SU-DHL-6 (cell line): ENCODE data around the gene KLHL2.

Experiments
- H2AFZ ChIP-seq: fragments of 200-600 bp; sonication (generic); 2 replicates; pipeline ENCODE4 v1.6.1; 2014; ENCODE audit warnings: low read depth, mild to moderate bottlenecking, moderate library complexity, mixed read lengths, antibody characterized with exemption, low read length; ENCODE audit not compliant: severe bottlenecking
- H3F3A ChIP-seq: fragments of 200-600 bp; shearing (Covaris generic); 2 replicates; pipeline ENCODE4 v1.6.0; 2016; ENCODE audit warnings: antibody characterized with exemption, mild to moderate bottlenecking; ENCODE audit not compliant: insufficient read depth
- H3K27ac ChIP-seq: fragments of 200-600 bp; sonication (generic); 2 replicates; pipeline ENCODE4 v1.5.1; 2016; ENCODE audit warnings: low read depth, mild to moderate bottlenecking, low read length, moderate library complexity, mixed read lengths
- H3K27me3 ChIP-seq: fragments of 200-600 bp; sonication (generic), shearing (Covaris generic); 2 replicates; pipeline ENCODE4 v1.6.0; 2014; ENCODE audit warnings: mild to moderate bottlenecking, low read length
- H3K36me3 ChIP-seq: fragments of 200-600 bp; sonication (generic); 2 replicates; pipeline ENCODE4 v1.6.1; 2014; ENCODE audit warnings: mild to moderate bottlenecking, low read length, mixed read lengths
- H3K4me2 ChIP-seq: fragments of 300-600, 200-600 bp; shearing (Covaris generic), sonication (generic); 2 replicates; pipeline ENCODE4 v1.6.0; 2014; ENCODE audit warnings: low read length, low read depth, mild to moderate bottlenecking; ENCODE audit not compliant: poor library complexity, severe bottlenecking
- H3K4me3 ChIP-seq: fragments of 200-600 bp; sonication (generic); 2 replicates; pipeline ENCODE4 v1.5.1; 2014; ENCODE audit warnings: antibody characterized with exemption, low read length, mild to moderate bottlenecking, mixed read lengths; ENCODE audit not compliant: insufficient read depth, poor library complexity, severe bottlenecking
- H3K79me2 ChIP-seq: fragments of 200-600 bp; sonication (generic); 2 replicates; pipeline ENCODE4 v1.6.1; 2014; ENCODE audit warnings: mild to moderate bottlenecking, low read length, moderate library complexity; ENCODE audit not compliant: insufficient read depth
- H3K9ac ChIP-seq: fragments of 200-600 bp; sonication (generic); 2 replicates; pipeline ENCODE4 v1.7.0; 2014; ENCODE audit warnings: mild to moderate bottlenecking, low read length
- H3K9me2 ChIP-seq: fragments of 200-600 bp; sonication (generic); replicated peaks from 2 replicates; pipeline ENCODE4 v1.6.1; 2014; ENCODE audit warnings: low read length; ENCODE audit not compliant: insufficient read depth
- H3K9me3 ChIP-seq: fragments of 200-600 bp; sonication (generic); 2 replicates; pipeline ENCODE4 v1.6.1; 2014; ENCODE audit warnings: low read length, mixed read lengths; ENCODE audit not compliant: insufficient read depth
- H4K20me1 ChIP-seq: fragments of 200-600 bp; sonication (generic); 2 replicates; pipeline ENCODE4 v1.6.1; 2014; ENCODE audit warnings: low read depth, mild to moderate bottlenecking, antibody characterized with exemption, low read length, moderate library complexity, mixed read lengths
- EZH2phosphoT487 ChIP-seq: fragments of 200-600 bp; sonication (generic), shearing (Covaris generic); conservative IDR thresholded peaks from 2 replicates; pipeline ENCODE4 v1.6.1; 2018; ENCODE audit warnings: mild to moderate bottlenecking, antibody characterized with exemption, low read length, moderate library complexity, mixed read lengths
- TF ChIP-seq, protein P1 (sequence below): fragments of 200-600 bp; sonication (generic); IDR thresholded peaks from one replicate; pipeline ENCODE4 v1.5.1; 2017; ENCODE audit warnings: antibody characterized with exemption, mild to moderate bottlenecking, low read length, moderate library complexity; ENCODE audit not compliant: insufficient read depth, poor library complexity, severe bottlenecking

Gene KLHL2

DNA sequence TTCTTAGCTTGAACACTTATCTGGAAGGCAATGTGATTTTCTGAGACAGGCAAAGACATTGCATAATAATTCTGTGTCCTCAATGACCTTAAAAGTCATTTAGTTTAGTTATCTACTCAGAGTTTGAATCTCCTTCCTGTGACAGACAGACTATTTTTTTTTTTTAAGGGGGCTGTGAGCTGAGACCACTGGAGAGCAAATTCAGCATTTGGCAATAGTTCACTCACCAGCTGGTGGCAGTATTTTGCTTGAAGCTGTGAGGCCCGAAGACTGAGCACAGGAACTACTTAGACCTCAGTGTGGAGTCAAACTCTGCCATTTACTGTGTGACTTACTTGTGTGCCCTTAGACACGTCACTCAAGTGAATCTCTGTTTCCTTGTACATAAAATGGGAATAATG, 148.5 kb downstream of the KLHL2 start:
- Histone ChIP-seq H3F3A (no peaks in the 10 kb centered on the region), H3K4me3 (no peak overlapping the region), H3K27me3 (no peaks in the 10 kb centered on the region), H4K20me1 (no peaks in the 10 kb centered on the region), H3K9me3 (no peaks in the 10 kb centered on the region), H2AFZ (no peak overlapping the region), H3K79me2 (no peaks in the 10 kb centered on the region), H3K4me2 (no peak overlapping the region), H3K9me2 (no peaks in the 10 kb centered on the region), H3K36me3 (no peaks in the 10 kb centered on the region), H3K27ac (no peak overlapping the region), H3K9ac (no peak overlapping the region)
- TF ChIP-seq, protein P1, sequence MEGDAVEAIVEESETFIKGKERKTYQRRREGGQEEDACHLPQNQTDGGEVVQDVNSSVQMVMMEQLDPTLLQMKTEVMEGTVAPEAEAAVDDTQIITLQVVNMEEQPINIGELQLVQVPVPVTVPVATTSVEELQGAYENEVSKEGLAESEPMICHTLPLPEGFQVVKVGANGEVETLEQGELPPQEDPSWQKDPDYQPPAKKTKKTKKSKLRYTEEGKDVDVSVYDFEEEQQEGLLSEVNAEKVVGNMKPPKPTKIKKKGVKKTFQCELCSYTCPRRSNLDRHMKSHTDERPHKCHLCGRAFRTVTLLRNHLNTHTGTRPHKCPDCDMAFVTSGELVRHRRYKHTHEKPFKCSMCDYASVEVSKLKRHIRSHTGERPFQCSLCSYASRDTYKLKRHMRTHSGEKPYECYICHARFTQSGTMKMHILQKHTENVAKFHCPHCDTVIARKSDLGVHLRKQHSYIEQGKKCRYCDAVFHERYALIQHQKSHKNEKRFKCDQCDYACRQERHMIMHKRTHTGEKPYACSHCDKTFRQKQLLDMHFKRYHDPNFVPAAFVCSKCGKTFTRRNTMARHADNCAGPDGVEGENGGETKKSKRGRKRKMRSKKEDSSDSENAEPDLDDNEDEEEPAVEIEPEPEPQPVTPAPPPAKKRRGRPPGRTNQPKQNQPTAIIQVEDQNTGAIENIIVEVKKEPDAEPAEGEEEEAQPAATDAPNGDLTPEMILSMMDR: peak; percentile 26
- no peak for TF ChIP-seq EZH2phosphoT487

DNA sequence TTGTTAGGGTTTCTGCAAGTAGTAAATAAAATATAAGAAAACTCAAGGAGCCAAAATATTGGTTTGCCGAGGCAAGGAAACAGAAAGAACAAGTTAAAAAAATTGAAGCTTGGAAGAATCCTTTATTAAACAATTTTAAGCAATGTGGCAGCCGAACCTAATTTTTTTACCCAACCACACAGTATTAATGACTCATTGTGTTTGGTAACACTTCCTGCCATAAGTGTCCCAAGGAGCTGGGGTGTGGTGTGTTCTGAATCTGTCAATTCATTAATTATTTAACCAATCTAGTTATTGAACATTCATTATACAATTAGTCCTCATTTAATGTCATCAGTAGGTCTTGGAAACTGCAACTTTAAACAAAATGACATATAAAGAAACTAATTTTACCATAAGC, 152.1 kb downstream of the KLHL2 start:
- no peak for TF ChIP-seq EZH2phosphoT487
- TF ChIP-seq, protein P1: no peak
- no peaks in the 10 kb centered on the region for H3F3A ChIP-seq
- H3K36me3 ChIP-seq: no peaks in the 10 kb centered on the region
- no peaks in the 10 kb centered on the region for H3K9me3 ChIP-seq
- H3K79me2 ChIP-seq: no peaks in the 10 kb centered on the region
- H2AFZ ChIP-seq: no peak overlapping the region
- no peak overlapping the region for H3K27ac ChIP-seq
- no peaks in the 10 kb centered on the region for H4K20me1 ChIP-seq
- no peak overlapping the region for H3K4me3 ChIP-seq
- no peaks in the 10 kb centered on the region for H3K27me3 ChIP-seq
- H3K9me2 ChIP-seq: no peaks in the 10 kb centered on the region
- no peak overlapping the region for H3K9ac ChIP-seq
- no peak overlapping the region for H3K4me2 ChIP-seq

DNA sequence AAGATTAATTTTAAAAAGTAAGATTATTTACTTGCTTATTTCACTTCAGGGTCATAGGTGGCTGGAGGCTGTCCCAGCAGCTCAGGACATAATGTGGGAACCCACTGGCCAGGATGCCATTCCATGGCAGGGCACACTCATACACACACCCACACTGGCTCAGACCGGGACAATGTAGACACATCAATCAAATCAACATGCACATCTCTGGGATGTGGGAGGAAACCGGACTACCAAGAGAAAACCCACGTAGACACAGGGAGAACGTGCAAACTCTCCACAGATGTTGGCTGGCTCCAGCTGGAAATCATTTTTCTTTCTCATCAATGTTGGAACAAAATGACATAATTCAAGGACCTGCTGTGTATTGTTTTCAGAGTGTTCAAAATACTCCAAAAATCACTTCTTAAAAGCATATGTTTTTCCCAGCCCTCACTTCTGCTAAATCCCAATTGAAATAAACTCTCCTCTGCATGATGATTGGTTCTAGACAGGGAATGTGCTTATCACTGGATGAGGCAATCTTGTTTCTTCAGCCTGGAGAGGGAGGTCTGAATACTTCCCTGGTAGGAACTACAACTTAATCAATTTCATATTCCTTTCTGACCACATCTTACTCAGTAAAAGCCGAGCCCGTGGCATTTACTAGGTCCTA, 152.8 kb downstream of the KLHL2 start:
- Histone ChIP-seq H3K4me2 (no peak overlapping the region), H3K4me3 (no peak overlapping the region), H3K9ac (no peak overlapping the region), H2AFZ (no peak overlapping the region), H3K27ac (no peak overlapping the region), H3K9me3 (no peaks in the 10 kb centered on the region), H3K36me3 (no peaks in the 10 kb centered on the region), H3K9me2 (no peaks in the 10 kb centered on the region), H3K27me3 (no peaks in the 10 kb centered on the region), H4K20me1 (no peaks in the 10 kb centered on the region), H3F3A (no peaks in the 10 kb centered on the region), H3K79me2 (no peaks in the 10 kb centered on the region)
- TF ChIP-seq EZH2phosphoT487: no peak
- TF ChIP-seq, protein P1: no peak
